Limb (tissue), 2 donors: ENCODE data around the gene EGFL6.
"Not testable (repeated sequence)": the region's sequence is repeated elsewhere in the genome, so short reads cannot be mapped to it uniquely, and the experiment has no call there.

Experiments
- DNase-seq, 2 donors: peaks; one replicate each; pipeline ENCODE4 v3.0.0-alpha.2; 2016; ENCODE audit errors: extremely low spot score in 2 of 2

Gene EGFL6

DNA sequence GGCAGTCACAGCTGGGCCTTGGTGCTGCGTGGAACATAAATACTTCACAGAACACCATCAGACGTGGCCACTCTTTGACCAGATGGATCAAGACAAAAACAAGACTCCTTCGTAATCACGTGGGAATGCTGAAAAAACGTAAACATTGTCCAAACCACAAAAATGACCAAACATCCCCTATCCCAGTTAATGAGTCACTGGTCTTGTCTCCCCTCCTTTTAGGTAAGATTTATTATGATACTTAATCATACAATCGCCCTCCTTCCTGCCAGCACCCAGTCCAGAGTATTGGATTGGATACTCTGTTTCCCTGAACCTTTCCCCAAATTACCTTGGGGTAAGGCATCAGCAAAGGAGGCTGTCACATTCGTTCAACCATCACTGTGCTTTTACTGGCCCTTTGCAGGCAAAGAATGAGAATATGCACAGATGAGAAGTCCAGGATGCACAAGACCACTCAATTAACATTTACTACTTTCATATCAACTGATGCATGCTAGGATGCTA, 82.9 kb downstream of the EGFL6 start:
- DNase-seq, result no peak

- peak; percentile 91 to 92 for DNase-seq
These were observed 83.7 kb downstream of the EGFL6 start, which contains the start of gene TCEANC for GRCh38 chrX:13652850-13653693. Gene TCEANC, plus strand, starts transcription at chrX:13653141. Its CDS starts 9,368 bp downstream, at chrX:13662509.

DNA sequence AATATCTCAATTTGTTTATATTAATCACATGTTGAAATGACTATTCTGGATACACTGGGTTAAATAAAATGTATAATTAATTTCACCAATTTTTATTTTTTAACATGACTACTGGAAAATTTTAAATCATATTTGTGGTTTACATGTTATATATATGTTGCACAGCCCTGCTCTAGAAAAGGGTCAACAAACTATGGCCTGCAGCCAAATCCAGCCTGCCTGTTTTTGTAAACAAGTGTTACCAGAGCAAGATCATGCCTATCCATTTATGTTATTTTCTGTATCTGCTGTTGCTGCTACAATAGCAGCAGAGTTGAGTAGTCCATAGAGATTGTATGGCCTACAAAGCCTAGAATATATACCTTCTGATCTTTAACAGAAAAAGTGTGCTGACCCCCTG, 84.7 kb downstream of the EGFL6 start:
- no peak for DNase-seq

DNA sequence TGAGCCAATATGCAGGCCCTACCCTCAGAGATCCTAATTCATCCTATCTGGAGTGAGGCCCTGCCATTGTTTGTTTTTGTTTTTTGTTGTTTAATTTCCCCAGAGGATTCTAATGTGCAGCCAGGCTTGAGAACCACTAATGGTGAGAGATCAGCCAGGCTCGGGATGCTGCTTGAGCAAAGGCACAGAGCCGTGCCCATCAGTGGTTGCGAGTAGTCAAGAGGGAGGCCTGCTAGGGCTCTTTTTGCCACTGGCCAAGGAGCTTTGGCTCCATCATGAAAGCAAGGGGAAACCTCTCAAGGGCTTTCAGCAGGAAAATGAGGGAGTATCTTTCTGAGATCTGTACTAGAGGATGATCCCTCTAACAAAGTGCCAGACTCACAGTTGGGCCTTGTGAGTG, 86.3 kb downstream of the EGFL6 start:
- no peak for DNase-seq

- peak in 1 of 2 donors; percentile 36 for DNase-seq
These were observed 89.2 kb downstream of the EGFL6 start for GRCh38 chrX:13658602-13659001.

DNA sequence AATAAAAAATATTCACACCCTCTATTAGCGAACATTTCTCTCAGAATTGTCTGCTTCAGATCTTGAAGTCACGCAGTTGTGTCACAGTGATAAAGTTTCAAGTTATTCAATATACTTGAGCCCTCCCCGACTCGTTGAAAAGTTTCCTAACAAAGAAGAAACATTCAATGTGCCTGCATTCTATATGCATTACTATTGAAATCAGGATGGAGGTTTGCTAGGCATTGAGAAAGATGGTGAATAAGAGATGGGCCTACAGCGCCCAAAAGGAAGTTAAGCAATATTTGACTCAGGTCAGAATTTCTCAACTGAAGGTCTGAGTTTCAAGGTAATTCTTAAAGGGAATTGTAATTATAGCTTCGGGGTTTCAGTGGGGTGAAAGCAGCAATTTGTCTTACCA, 89.7 kb downstream of the EGFL6 start:
- no peak for DNase-seq

- no peak for DNase-seq
These were observed 92.4 kb downstream of the EGFL6 start for GRCh38 chrX:13661735-13662288.

GRCh38 chrX:13662355-13662791, 93.0 kb downstream of the EGFL6 start:
- DNase-seq, result no peak

GRCh38 chrX:13664020-13664419, 94.6 kb downstream of the EGFL6 start:
- DNase-seq, result no peak

GRCh38 chrX:13666836-13667235, 97.4 kb downstream of the EGFL6 start:
- no peak for DNase-seq

DNA sequence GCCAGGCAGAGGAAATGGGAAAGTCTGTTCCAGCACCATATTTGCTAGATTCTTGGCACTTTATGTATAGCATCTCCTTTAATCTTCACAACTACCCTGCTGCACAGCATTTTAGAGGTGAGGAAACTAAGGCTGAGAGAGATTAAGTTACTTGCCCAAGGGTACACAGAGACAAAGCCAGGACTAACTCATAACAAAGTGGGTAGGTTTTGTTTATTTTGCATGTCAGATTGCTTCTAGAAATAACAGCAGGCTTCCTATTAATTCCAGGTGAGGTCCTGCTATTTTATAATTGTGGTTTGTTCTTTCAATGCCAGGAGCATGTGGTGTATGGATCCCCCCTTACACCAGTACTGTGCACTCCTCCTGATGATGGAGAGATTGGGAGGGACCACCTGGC, 98.5 kb downstream of the EGFL6 start:
- DNase-seq, result no peak

- DNase-seq, result peak in 1 of 2 donors; percentile 39
These were observed 99.9 kb downstream of the EGFL6 start for GRCh38 chrX:13669246-13669737.

DNA sequence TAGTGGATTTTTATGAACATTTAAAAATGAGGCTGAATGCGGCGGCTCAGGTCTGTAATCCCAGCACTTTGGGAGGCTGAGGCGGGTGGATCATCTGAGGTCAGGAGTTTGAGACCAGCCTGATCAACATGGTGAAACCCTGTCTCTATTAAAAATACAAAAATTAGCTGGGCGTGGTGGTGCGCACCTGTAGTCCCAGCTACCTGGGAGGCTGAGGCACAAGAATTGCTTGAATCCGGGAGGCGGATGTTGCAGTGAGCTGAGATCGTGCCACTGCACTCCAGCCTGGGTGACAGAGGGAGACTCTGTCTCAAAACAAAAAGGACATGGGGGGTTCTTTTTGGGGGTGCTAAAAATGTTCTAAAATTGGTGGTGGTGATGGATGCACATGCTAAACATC, 100.4 kb downstream of the EGFL6 start:
- DNase-seq, result not testable (repeated sequence)

- no peak for DNase-seq
These were observed 100.8 kb downstream of the EGFL6 start for GRCh38 chrX:13670197-13670596.

- no peak for DNase-seq
These were observed 103.6 kb downstream of the EGFL6 start for GRCh38 chrX:13673016-13673415.

DNA sequence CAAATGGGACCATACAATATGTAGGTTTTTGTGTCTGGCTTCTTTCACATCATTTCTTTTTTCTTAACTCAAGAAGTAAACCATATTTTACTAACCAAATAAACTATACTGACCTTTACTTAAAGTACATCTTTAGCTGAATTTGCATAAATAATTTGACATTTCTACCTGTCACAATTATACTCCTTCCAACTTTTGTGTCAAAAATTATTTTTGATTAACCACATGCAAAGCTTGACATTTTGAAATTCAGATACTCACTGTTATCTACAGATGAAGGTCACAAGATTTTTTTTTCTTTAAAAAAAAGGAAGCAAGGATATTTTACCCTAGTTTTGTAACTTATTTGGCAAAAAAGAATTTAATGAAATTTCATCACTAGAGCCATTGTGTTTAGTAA, 107.5 kb downstream of the EGFL6 start:
- DNase-seq, result no peak

- DNase-seq, result not testable (repeated sequence)
These were observed 110.3 kb downstream of the EGFL6 start for GRCh38 chrX:13679700-13680099.

DNA sequence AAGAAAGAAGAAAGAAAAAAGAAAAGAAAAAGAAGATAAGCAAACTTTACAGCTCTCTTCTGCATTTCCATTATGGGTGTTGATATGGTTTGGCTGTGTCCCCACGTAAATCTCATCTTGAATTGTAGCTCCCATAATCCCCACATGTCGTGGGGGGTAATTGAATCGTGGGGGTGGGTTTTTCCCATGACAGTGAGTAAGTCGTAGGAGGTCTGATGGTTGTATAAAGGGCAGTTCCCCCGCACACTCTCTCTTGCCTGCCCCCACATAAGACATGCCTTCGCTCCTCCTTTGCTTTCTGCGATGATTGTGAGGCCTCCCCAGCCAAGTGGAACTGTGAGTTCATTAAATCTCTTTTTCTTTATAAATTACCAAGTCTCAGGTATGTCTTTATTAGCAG, 112.2 kb downstream of the EGFL6 start:
- no peak for DNase-seq
